Measurements from ENCODE around the gene SHISAL1. TPM values are rescaled to one million over a fixed set of nuclear protein-coding genes. Genes with fewer than 3 reads are reported as not detected.
"Not testable (repeated sequence)": the region's sequence is repeated elsewhere in the genome, so short reads cannot be mapped to it uniquely, and the experiment has no call there.

The SHISAL1 gene
- total and polyA plus RNA-seq, 2 donors (not counting 1 experiment from before 2014, with no cell fraction given): not detected

DNA sequence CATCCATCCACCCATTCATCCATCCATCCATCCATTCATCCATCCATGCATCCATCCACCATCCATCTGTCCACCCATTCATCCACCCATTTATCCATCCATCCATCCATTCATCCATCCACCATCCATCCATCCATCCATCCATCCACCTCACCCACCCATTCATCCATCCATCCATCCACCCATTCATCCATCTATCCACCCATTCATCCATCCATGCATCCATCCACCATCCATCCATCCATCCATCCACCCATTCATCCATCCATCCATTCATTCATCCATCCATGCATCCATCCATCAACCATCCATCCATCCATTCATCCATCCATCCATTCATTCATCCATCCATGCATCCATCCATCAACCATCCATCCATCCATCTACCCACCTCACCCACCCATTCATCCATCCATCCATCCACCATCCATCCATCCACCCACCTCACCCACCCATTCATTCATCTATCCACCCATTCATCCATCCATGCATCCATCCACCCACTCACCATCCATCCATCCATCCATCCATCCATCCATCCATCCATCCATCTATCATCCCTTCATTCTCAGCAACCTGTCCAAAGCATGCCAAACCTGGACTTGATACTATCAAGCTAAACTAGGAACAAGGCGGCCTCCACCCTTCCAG lies 10.5 kb upstream of the SHISAL1 start:
- H3K4me3 Mint-ChIP-seq; H3K27ac Mint-ChIP-seq; H3K9me3 Mint-ChIP-seq (ENCODE audit: insufficient read depth); H3K27ac ChIP-seq (ENCODE audit: low read length in 2 of 2); H2AFZ ChIP-seq (ENCODE audit: insufficient read depth, low read depth, low read length, poor library complexity, severe bottlenecking); H3K9me3 ChIP-seq (ENCODE audit: control extremely low read depth in 1 of 3, control insufficient read depth in 2 of 3, insufficient read depth in 1 of 3, low read length in 2 of 3); H3K4me1 Mint-ChIP-seq; H3K4me2 ChIP-seq (replicated peaks; ENCODE audit: low read depth, low read length, poor library complexity, severe bottlenecking); DNase-seq; H3K4me1 ChIP-seq (ENCODE audit: control insufficient read depth in 2 of 2, insufficient read depth in 2 of 2, low read length in 2 of 2); H3K79me2 ChIP-seq (ENCODE audit: control insufficient read depth, insufficient read depth, low read length); H3K36me3 ChIP-seq (replicated peaks in 1 of 2; ENCODE audit: control extremely low read depth in 1 of 2, control insufficient read depth in 1 of 2, extremely low read depth in 1 of 2, insufficient read depth in 2 of 2, low read length in 1 of 2); H4K20me1 ChIP-seq (ENCODE audit: control insufficient read depth, insufficient read depth, low read length, poor library complexity, severe bottlenecking); POLR2A ChIA-PET; ATAC-seq (ENCODE audit: low read depth); H3K9ac ChIP-seq (ENCODE audit: low read length); H3K4me3 ChIP-seq (ENCODE audit: control extremely low read depth in 1 of 5, extremely low read depth in 1 of 5, insufficient read depth in 1 of 5, low read depth in 2 of 5, low read length in 4 of 5); intact Hi-C loops (cut with micrococcal nuclease); CTCF ChIA-PET: not testable (repeated sequence)
- peaks cover 54% of the 10 kb centered on the region for H3K27me3 Mint-ChIP-seq
- WGBS (ENCODE audit: insufficient coverage): no CpG with 5 or more reads among the region's 1 CpG
- peaks cover 0 to 27% (median 9%) of the 10 kb centered on the region in 4 experiments for H3K27me3 ChIP-seq (replicated peaks in 1 of 4; ENCODE audit: control extremely low read depth in 1 of 4, control insufficient read depth in 3 of 4, insufficient read depth in 4 of 4, low read length in 3 of 4)

DNA sequence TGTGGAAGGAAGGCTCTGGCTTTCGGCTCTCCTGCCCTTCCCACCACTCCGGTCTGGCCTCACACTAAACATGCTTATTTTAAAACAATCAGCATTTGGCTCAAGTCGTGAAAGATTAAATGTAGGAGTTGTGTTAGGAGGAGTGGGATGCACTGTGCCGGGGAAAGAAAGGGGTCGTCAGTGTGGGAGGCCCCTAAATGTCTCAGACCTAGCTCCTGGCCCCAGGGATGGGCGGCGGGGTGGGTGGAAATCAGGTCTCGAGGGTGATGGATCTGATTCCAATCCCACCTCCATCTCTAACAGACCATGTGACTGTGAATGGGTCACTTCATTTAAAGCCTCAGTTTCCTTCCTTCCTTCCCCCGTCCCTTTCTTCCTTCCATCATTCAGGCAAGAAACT lies 6.9 kb upstream of the SHISAL1 start:
- WGBS (ENCODE audit: insufficient coverage): 100% methylated on average over 2 of the region's 9 CpGs
- Histone ChIP-seq H3K4me1 (ENCODE audit: control insufficient read depth in 2 of 2, insufficient read depth in 2 of 2, low read length in 2 of 2) (no peaks in the 10 kb centered on the region), H3K9ac (ENCODE audit: low read length) (no peak overlapping the region), H3K79me2 (ENCODE audit: control insufficient read depth, insufficient read depth, low read length) (no peaks in the 10 kb centered on the region), H2AFZ (ENCODE audit: insufficient read depth, low read depth, low read length, poor library complexity, severe bottlenecking) (no peak overlapping the region), H3K27ac (ENCODE audit: low read length in 2 of 2) (no peak overlapping the region), H3K4me2 (replicated peaks; ENCODE audit: low read depth, low read length, poor library complexity, severe bottlenecking) (no peak overlapping the region), H3K9me3 (ENCODE audit: control extremely low read depth in 1 of 3, control insufficient read depth in 2 of 3, insufficient read depth in 1 of 3, low read length in 2 of 3) (no peaks in the 10 kb centered on the region), H3K4me3 (ENCODE audit: control extremely low read depth in 1 of 5, extremely low read depth in 1 of 5, insufficient read depth in 1 of 5, low read depth in 2 of 5, low read length in 4 of 5) (no peak overlapping the region), H3K36me3 (replicated peaks in 1 of 2; ENCODE audit: control extremely low read depth in 1 of 2, control insufficient read depth in 1 of 2, extremely low read depth in 1 of 2, insufficient read depth in 2 of 2, low read length in 1 of 2) (no peaks in the 10 kb centered on the region), H4K20me1 (ENCODE audit: control insufficient read depth, insufficient read depth, low read length, poor library complexity, severe bottlenecking) (no peaks in the 10 kb centered on the region), H3K27me3 (replicated peaks in 1 of 4; ENCODE audit: control extremely low read depth in 1 of 4, control insufficient read depth in 3 of 4, insufficient read depth in 4 of 4, low read length in 3 of 4) (peaks cover 0 to 5% (median 2%) of the 10 kb centered on the region in 4 experiments)
- POLR2A ChIA-PET: no interaction called here
- DNase-seq (no peak), ATAC-seq (ENCODE audit: low read depth) (no peak)
- CTCF ChIA-PET: no interaction called here
- Mint-ChIP-seq H3K27ac (no peak overlapping the region), H3K4me1 (no peaks in the 10 kb centered on the region), H3K9me3 (ENCODE audit: insufficient read depth) (no peaks in the 10 kb centered on the region), H3K4me3 (no peak overlapping the region), H3K27me3 (peaks cover 27% of the 10 kb centered on the region)
- TF ChIP-seq, protein P1, sequence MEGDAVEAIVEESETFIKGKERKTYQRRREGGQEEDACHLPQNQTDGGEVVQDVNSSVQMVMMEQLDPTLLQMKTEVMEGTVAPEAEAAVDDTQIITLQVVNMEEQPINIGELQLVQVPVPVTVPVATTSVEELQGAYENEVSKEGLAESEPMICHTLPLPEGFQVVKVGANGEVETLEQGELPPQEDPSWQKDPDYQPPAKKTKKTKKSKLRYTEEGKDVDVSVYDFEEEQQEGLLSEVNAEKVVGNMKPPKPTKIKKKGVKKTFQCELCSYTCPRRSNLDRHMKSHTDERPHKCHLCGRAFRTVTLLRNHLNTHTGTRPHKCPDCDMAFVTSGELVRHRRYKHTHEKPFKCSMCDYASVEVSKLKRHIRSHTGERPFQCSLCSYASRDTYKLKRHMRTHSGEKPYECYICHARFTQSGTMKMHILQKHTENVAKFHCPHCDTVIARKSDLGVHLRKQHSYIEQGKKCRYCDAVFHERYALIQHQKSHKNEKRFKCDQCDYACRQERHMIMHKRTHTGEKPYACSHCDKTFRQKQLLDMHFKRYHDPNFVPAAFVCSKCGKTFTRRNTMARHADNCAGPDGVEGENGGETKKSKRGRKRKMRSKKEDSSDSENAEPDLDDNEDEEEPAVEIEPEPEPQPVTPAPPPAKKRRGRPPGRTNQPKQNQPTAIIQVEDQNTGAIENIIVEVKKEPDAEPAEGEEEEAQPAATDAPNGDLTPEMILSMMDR (IDR thresholded peaks at IDR 0.05): no peak
- TF ChIP-seq EZH2 (IDR thresholded peaks at IDR 0.05; ENCODE audit: borderline replicate concordance, insufficient read depth, low read depth, low read length, poor library complexity, severe bottlenecking): no peak
- intact Hi-C loops (cut with micrococcal nuclease): no loop called here
